PFSK-1 (cell line): ENCODE data around the gene CYSLTR1.

Source experiments
- FOXP2 ChIP-seq: optimal IDR thresholded peaks from 2 replicates; pipeline ENCODE3; 2011; ENCODE audit warnings: borderline replicate concordance, control low read depth, inconsistent platforms; ENCODE audit not compliant: insufficient read depth; ENCODE audit errors: extremely low read length, extremely low read depth
- POLR2AphosphoS5 ChIP-seq: IDR thresholded peaks from 2 replicates; pipeline ENCODE4 v1.6.1; 2012; ENCODE audit warnings: low read depth, mild to moderate bottlenecking, control low read depth, low read length, moderate library complexity
- REST ChIP-seq, 2 experiments: IDR thresholded peaks; 2 replicates each; pipeline versions ENCODE4 v1.6.1 to v1.8.0; 2011 to 2012; ENCODE audit warnings: low read depth in 2 of 2, low read length in 2 of 2, control low read depth in 1 of 2, inconsistent platforms in 1 of 2, mild to moderate bottlenecking in 1 of 2, moderate library complexity in 1 of 2; ENCODE audit not compliant: insufficient read depth in 1 of 2
- SIN3A ChIP-seq: IDR thresholded peaks from 2 replicates; pipeline ENCODE4 v1.6.1; 2012; ENCODE audit warnings: mild to moderate bottlenecking, low read length, moderate library complexity, borderline replicate concordance; ENCODE audit not compliant: insufficient read depth
- TAF1 ChIP-seq: IDR thresholded peaks from 2 replicates; pipeline ENCODE4 v1.6.1; 2012; ENCODE audit warnings: low read length, control low read depth, borderline replicate concordance; ENCODE audit not compliant: insufficient read depth

CYSLTR1 gene

GRCh38 chrX:78315745-78316144, 11.7 kb downstream of the CYSLTR1 start:
- TF ChIP-seq REST (IDR thresholded peaks at IDR 0.05; ENCODE audit: insufficient read depth in 1 of 2, low read depth in 2 of 2, low read length in 2 of 2) (no peak), SIN3A (no peak), FOXP2 (no peak), TAF1 (no peak), POLR2AphosphoS5 (no peak)

- no peak for TF ChIP-seq FOXP2
- no peak for TF ChIP-seq POLR2AphosphoS5
Measured at GRCh38 chrX:78314561-78314960, 12.8 kb downstream of the CYSLTR1 start.

- no peak for TF ChIP-seq REST (IDR thresholded peaks at IDR 0.05; ENCODE audit: insufficient read depth in 1 of 2, low read depth in 2 of 2, low read length in 2 of 2)
- no peak for TF ChIP-seq POLR2AphosphoS5
- no peak for TF ChIP-seq TAF1
- no peak for TF ChIP-seq SIN3A
- no peak for TF ChIP-seq FOXP2
Measured at GRCh38 chrX:78313526-78313925, 13.9 kb downstream of the CYSLTR1 start.

GRCh38 chrX:78307665-78308064, 19.7 kb downstream of the CYSLTR1 start:
- TF ChIP-seq FOXP2, result no peak
- no peak for TF ChIP-seq POLR2AphosphoS5
- no peak for TF ChIP-seq TAF1
- no peak for TF ChIP-seq REST (IDR thresholded peaks at IDR 0.05; ENCODE audit: insufficient read depth in 1 of 2, low read depth in 2 of 2, low read length in 2 of 2)
- no peak for TF ChIP-seq SIN3A

- TF ChIP-seq POLR2AphosphoS5, result no peak
- TF ChIP-seq TAF1, result no peak
- no peak for TF ChIP-seq REST (IDR thresholded peaks at IDR 0.05; ENCODE audit: insufficient read depth in 1 of 2, low read depth in 2 of 2, low read length in 2 of 2)
- no peak for TF ChIP-seq FOXP2
Measured at GRCh38 chrX:78303086-78303485, 24.3 kb downstream of the CYSLTR1 start.

GRCh38 chrX:78283511-78283910, 43.9 kb downstream of the CYSLTR1 start:
- no peak for TF ChIP-seq TAF1
